ENCODE data around the gene GALNT10. TPM values are rescaled to one million over a fixed set of nuclear protein-coding genes. Genes with fewer than 3 reads are reported as not detected.
A peak's percentile ranks its signal among the peaks of the same experiment; 100 is the strongest.

The GALNT10 gene
- total RNA-seq, 1 donor from 2014 or later = 5.7 TPM

GRCh38 chr5:154228696-154229095 is 38.2 kb downstream of the GALNT10 start:
- no peak for DNase-seq (ENCODE audit: low spot score in 2 of 2)
- no peak for FAIRE-seq

GRCh38 chr5:154230526-154230925 is 40.0 kb downstream of the GALNT10 start:
- no peak for FAIRE-seq
- DNase-seq (ENCODE audit: low spot score in 2 of 2) = no peak

- FAIRE-seq (no peak), DNase-seq (ENCODE audit: low spot score in 2 of 2) (no peak)
These were observed 44.0 kb downstream of the GALNT10 start for GRCh38 chr5:154234551-154234950.

- DNase-seq (ENCODE audit: low spot score in 2 of 2) (no peak), FAIRE-seq (no peak)
These were observed 45.5 kb downstream of the GALNT10 start for GRCh38 chr5:154236011-154236410.

- no peak for DNase-seq (ENCODE audit: low spot score in 2 of 2)
- FAIRE-seq = no peak
These were observed 46.2 kb downstream of the GALNT10 start for GRCh38 chr5:154236536-154237375.

GRCh38 chr5:154237376-154237743 is 46.8 kb downstream of the GALNT10 start:
- no peak for DNase-seq (ENCODE audit: low spot score in 2 of 2)

GRCh38 chr5:154237946-154238345 is 47.4 kb downstream of the GALNT10 start:
- no peak for FAIRE-seq

More at GRCh38 chr5:154237376-154237743, 46.8 kb downstream of the GALNT10 start:
- FAIRE-seq = no peak

GRCh38 chr5:154238776-154239481 is 48.4 kb downstream of the GALNT10 start:
- FAIRE-seq (no peak), DNase-seq (ENCODE audit: low spot score in 2 of 2) (no peak)

More at GRCh38 chr5:154237946-154238345, 47.4 kb downstream of the GALNT10 start:
- no peak for DNase-seq (ENCODE audit: low spot score in 2 of 2)

- FAIRE-seq (no peak), DNase-seq (ENCODE audit: low spot score in 2 of 2) (no peak)
These were observed 50.1 kb downstream of the GALNT10 start for GRCh38 chr5:154240595-154240994.

- no peak for FAIRE-seq
- no peak for DNase-seq (ENCODE audit: low spot score in 2 of 2)
These were observed 50.5 kb downstream of the GALNT10 start for GRCh38 chr5:154241021-154241420.

- DNase-seq (ENCODE audit: low spot score in 2 of 2) (no peak), FAIRE-seq (no peak)
These were observed 51.9 kb downstream of the GALNT10 start for GRCh38 chr5:154242442-154242841.

GRCh38 chr5:154242964-154243376 is 52.4 kb downstream of the GALNT10 start:
- FAIRE-seq (no peak), DNase-seq (ENCODE audit: low spot score in 2 of 2) (no peak)

GRCh38 chr5:154243736-154244135 is 53.2 kb downstream of the GALNT10 start:
- no peak for FAIRE-seq
- no peak for DNase-seq (ENCODE audit: low spot score in 2 of 2)

GRCh38 chr5:154244476-154244875 is 53.9 kb downstream of the GALNT10 start:
- DNase-seq (ENCODE audit: low spot score in 2 of 2) = no peak
- FAIRE-seq = no peak

GRCh38 chr5:154248691-154249090 is 58.2 kb downstream of the GALNT10 start:
- DNase-seq (ENCODE audit: low spot score in 2 of 2) (no peak), FAIRE-seq (no peak)

- no peak for FAIRE-seq
- DNase-seq (ENCODE audit: low spot score in 2 of 2) = no peak
These were observed 59.3 kb downstream of the GALNT10 start for GRCh38 chr5:154249826-154250225.

GRCh38 chr5:154251529-154251928 is 61.0 kb downstream of the GALNT10 start:
- DNase-seq (ENCODE audit: low spot score in 2 of 2) (no peak), FAIRE-seq (no peak)

GRCh38 chr5:154253807-154254206 is 63.3 kb downstream of the GALNT10 start:
- no peak for DNase-seq (ENCODE audit: low spot score in 2 of 2)
- FAIRE-seq = no peak

- FAIRE-seq (no peak), DNase-seq (ENCODE audit: low spot score in 2 of 2) (no peak)
These were observed 64.4 kb downstream of the GALNT10 start for GRCh38 chr5:154254896-154255295.

GRCh38 chr5:154257046-154257445 is 66.5 kb downstream of the GALNT10 start:
- no peak for DNase-seq (ENCODE audit: low spot score in 2 of 2)
- no peak for FAIRE-seq

- peak; percentile 48 for FAIRE-seq
- no peak for DNase-seq (ENCODE audit: low spot score in 2 of 2)
These were observed 68.1 kb downstream of the GALNT10 start for GRCh38 chr5:154258531-154259217.
